Ovary (tissue), 3 donors: ENCODE results near the gene CAMTA1.

ENCODE experiments used
- EP300 ChIP-seq: sonication (generic); formaldehyde crosslinking; IDR thresholded peaks from one replicate; pipeline ENCODE4 v1.6.1; 2017; ENCODE audit warnings: antibody characterized with exemption
- POLR2A ChIP-seq: fragments of 450-650 bp; IDR thresholded peaks from one replicate; pipeline ENCODE4 v1.6.1; 2017; ENCODE audit warnings: antibody characterized with exemption, mild to moderate bottlenecking, moderate library complexity
- TF ChIP-seq, protein P1 (sequence below), 3 donors: fragments of 450-650 bp in 2 of 3; fragments of 200-600 bp in 1 of 3; IDR thresholded peaks; one replicate each; pipeline versions ENCODE4 v1.5.1 to v1.8.0; 2016 to 2022; ENCODE audit warnings: antibody characterized with exemption in 3 of 3, mild to moderate bottlenecking in 1 of 3
- donor health status: DM: no; HTN: no; CAD: no.

DNA sequence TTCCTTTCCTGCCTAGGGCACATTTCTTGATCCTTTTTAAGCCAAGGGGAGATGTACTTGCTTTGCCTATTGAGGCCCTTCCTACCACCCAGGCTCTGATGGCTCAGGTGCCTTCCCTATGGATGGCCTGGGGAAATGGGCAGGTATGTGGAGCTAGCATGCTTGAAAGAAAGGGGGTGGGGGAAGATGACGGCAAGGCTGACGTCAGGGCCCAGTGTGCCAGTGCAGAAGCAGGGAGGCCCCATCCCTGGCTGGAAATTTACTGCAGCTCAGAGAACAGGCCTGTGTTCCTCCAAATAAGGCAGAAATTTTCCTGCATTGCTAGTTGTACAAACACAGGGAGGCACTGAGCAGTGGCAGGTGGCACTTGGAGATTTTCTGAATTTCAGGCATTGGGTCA is 532.6 kb downstream of the CAMTA1 start:
- TF ChIP-seq, protein P1, sequence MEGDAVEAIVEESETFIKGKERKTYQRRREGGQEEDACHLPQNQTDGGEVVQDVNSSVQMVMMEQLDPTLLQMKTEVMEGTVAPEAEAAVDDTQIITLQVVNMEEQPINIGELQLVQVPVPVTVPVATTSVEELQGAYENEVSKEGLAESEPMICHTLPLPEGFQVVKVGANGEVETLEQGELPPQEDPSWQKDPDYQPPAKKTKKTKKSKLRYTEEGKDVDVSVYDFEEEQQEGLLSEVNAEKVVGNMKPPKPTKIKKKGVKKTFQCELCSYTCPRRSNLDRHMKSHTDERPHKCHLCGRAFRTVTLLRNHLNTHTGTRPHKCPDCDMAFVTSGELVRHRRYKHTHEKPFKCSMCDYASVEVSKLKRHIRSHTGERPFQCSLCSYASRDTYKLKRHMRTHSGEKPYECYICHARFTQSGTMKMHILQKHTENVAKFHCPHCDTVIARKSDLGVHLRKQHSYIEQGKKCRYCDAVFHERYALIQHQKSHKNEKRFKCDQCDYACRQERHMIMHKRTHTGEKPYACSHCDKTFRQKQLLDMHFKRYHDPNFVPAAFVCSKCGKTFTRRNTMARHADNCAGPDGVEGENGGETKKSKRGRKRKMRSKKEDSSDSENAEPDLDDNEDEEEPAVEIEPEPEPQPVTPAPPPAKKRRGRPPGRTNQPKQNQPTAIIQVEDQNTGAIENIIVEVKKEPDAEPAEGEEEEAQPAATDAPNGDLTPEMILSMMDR (IDR thresholded peaks at IDR 0.05) = no peak
- TF ChIP-seq POLR2A = no peak
- TF ChIP-seq EP300 = no peak
